GM06990 (cell line): ENCODE measurements around the gene CLEC4A.
"Not testable (repeated sequence)": the region's sequence is repeated elsewhere in the genome, so short reads cannot be mapped to it uniquely, and the experiment has no call there.

Experiments
- DNase-seq: peaks from one replicate; pipeline ENCODE4 v3.0.0-alpha.2; 2011; ENCODE audit not compliant: insufficient read length; ENCODE audit errors: extremely low read depth
- H3K27me3 ChIP-seq: replicated peaks from 2 replicates; pipeline ENCODE4 v1.6.0; 2011; ENCODE audit warnings: low read length; ENCODE audit not compliant: control insufficient read depth, insufficient read depth
- H3K36me3 ChIP-seq: 2 replicates; pipeline ENCODE4 v1.5.1; 2011; ENCODE audit warnings: low read length; ENCODE audit not compliant: control insufficient read depth, insufficient read depth
- H3K4me3 ChIP-seq: replicated peaks from 2 replicates; pipeline ENCODE4 v1.5.1; 2011; ENCODE audit warnings: low read depth, mild to moderate bottlenecking, control low read depth, low read length
- TF ChIP-seq, protein P1 (sequence below): IDR thresholded peaks from 2 replicates; pipeline ENCODE4 v1.5.1; 2011; ENCODE audit warnings: low read length, control low read depth, mild to moderate bottlenecking, inconsistent platforms; ENCODE audit not compliant: insufficient read depth, poor library complexity, severe bottlenecking

CLEC4A gene

DNA sequence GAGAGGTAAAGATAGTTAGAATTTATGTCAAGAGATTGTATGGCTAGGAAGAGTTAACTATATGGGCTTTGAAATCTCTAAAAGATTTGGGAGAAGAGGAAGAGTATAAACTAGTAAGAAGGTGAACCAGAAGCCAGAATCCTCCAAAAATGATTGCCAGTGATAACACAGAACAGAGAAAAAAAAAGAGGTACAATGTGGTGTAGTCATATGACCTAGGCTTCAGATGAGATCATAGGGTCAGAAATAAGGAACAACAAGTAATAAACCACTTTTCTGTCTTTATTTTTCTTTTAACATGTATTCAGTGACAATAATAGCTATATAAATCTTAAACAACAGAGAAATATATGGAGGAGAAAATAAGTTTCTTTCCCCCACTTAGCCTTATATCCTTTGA, 43.3 kb upstream of the CLEC4A start:
- TF ChIP-seq, protein P1, sequence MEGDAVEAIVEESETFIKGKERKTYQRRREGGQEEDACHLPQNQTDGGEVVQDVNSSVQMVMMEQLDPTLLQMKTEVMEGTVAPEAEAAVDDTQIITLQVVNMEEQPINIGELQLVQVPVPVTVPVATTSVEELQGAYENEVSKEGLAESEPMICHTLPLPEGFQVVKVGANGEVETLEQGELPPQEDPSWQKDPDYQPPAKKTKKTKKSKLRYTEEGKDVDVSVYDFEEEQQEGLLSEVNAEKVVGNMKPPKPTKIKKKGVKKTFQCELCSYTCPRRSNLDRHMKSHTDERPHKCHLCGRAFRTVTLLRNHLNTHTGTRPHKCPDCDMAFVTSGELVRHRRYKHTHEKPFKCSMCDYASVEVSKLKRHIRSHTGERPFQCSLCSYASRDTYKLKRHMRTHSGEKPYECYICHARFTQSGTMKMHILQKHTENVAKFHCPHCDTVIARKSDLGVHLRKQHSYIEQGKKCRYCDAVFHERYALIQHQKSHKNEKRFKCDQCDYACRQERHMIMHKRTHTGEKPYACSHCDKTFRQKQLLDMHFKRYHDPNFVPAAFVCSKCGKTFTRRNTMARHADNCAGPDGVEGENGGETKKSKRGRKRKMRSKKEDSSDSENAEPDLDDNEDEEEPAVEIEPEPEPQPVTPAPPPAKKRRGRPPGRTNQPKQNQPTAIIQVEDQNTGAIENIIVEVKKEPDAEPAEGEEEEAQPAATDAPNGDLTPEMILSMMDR, result no peak
- Histone ChIP-seq H3K4me3 (no peak overlapping the region), H3K27me3 (no peaks in the 10 kb centered on the region), H3K36me3 (no peaks in the 10 kb centered on the region)
- no peak for DNase-seq

DNA sequence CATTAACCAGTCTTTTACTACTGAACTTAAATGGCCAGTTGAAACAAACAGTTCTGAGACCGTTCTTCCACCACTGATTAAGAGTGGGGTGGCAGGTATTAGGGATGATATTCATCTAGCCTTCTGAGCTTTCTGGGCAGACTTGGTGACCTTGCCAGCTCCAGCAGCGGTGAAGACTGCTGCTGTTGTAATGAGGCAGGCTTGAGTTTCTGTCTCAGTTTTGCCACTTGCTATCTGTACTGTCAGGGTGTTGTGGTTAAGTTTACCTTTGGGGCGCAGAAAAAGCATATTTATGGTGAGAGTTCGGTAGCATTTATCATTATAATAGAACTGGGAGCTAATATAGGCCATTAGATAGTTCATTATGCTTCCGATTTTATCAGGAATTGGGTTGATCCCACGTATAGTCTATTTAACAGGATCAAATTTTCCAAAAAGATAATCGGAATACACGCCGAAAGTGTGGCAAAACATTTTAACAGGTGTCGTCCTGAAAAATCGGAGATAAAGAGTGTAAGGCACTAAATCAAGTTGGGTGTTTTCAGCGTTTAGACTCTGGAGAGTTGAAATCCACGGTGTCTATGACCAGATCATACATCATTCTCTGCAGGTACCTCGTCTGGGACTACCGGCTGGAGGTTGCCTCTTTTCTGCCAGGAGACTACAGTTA, 42.0 kb upstream of the CLEC4A start:
- H3K27me3 ChIP-seq, result no peaks in the 10 kb centered on the region
- no peak for DNase-seq
- TF ChIP-seq, protein P1, result no peak
- H3K4me3 ChIP-seq, result peak overlapping the region; percentile 90
- no peaks in the 10 kb centered on the region for H3K36me3 ChIP-seq

DNA sequence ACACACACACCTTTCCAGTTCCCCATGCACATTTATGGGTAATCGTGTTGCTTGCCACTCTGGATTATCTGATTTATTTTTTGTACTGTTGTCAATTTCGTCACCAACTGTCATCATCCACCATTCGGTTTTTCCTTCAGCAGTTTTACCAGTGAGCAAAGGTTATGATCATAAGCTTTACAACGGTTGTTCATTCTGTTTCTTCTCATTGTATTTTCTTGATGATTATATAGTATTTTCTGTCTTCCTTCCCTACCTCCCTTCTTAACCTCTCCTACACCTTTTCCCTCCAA, 40.7 kb upstream of the CLEC4A start:
- Histone ChIP-seq H3K27me3 (no peaks in the 10 kb centered on the region), H3K36me3 (no peaks in the 10 kb centered on the region), H3K4me3 (peak overlapping the region; percentile 90)
- no peak for DNase-seq
- TF ChIP-seq, protein P1, result no peak

DNA sequence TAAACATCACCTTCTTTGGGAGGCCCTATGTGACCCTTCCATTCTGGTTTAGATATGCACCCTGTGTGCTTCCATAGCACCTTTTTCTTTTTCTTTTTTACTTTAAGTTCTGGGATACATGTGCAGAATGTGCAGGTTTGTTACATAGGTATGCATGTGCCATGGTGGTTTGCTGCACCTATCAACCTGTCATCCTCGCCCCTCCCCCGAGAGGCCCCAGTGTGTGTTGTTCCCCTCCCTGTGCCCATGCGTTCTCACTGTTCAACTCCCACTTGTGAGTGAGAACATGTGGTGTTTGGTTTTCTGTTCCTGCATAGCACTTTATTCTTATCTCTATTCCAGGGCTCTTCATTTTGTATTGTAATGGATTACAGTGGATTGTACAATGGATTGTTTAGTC, 39.1 kb upstream of the CLEC4A start:
- not testable (repeated sequence) for H3K27me3 ChIP-seq, DNase-seq, H3K36me3 ChIP-seq, H3K4me3 ChIP-seq

DNA sequence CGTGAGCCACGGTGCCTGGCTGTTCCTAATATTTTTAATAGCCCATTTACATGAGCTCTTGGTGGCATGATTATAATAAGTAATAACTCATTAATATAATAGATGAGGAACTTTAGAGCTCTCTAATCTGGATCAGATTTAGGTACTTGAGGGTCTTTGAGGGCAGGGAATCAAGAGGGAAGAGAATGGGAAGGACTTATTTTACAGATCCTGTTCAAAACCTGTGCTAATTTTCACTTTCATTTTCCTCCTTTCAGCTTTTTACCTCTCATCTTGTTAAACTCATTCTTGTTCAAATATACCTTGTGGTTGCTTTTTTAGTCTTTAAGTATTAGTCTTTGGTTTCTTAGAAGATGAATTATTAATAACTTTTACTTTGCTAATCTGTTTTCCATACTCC, 35.8 kb upstream of the CLEC4A start:
- Histone ChIP-seq H3K4me3 (peak overlapping the region; percentile 41), H3K36me3 (peaks cover 8% of the 10 kb centered on the region), H3K27me3 (no peaks in the 10 kb centered on the region)
- no peak for DNase-seq
- TF ChIP-seq, protein P1, result no peak

DNA sequence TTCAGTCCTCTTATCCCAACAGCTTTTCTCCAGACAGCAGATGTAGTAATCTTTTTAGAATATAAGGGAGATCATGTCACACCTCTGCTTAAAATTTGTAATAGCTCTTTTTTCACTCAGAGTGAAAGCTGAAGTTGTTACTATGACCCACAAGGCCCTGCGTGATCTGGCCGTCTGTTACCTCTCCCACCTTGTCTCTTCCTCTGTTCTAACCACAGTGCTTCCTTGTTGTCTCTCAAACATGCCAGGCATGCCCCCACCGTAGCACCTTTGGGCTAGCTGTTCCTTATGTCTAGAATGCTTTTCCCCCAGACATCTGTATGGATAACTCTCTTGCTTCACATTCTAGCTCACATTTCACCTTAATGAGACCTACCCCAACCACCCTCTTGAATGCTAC, 34.8 kb upstream of the CLEC4A start:
- H3K36me3 ChIP-seq, result peaks cover 10% of the 10 kb centered on the region
- TF ChIP-seq, protein P1, result no peak
- H3K27me3 ChIP-seq, result no peaks in the 10 kb centered on the region
- peak; percentile 25 for DNase-seq
- peak overlapping the region; percentile 47 for H3K4me3 ChIP-seq

DNA sequence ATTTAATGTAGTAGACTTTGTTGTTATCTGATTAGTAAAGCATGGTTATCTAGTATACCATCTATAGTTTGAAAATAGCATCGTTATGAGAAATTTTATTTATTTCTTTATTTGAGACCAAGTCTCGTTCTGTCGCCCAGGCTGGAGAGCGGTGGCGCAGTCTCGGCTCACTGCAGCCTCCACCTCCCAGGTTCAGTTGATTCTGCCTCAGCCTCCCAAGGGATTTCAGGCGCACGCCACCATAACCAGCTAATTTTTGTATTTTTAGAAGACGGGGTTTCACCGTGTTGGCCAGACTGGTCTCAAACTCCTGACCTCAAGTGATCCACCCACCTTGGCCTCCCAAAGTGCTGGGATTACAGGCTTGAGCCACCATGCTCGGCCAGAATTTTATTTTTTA, 34.1 kb upstream of the CLEC4A start:
- H3K4me3 ChIP-seq, DNase-seq, H3K27me3 ChIP-seq: not testable (repeated sequence)
- peaks cover 10% of the 10 kb centered on the region for H3K36me3 ChIP-seq
